ENCODE data around the gene SLC25A29.

SLC25A29 gene

DNA sequence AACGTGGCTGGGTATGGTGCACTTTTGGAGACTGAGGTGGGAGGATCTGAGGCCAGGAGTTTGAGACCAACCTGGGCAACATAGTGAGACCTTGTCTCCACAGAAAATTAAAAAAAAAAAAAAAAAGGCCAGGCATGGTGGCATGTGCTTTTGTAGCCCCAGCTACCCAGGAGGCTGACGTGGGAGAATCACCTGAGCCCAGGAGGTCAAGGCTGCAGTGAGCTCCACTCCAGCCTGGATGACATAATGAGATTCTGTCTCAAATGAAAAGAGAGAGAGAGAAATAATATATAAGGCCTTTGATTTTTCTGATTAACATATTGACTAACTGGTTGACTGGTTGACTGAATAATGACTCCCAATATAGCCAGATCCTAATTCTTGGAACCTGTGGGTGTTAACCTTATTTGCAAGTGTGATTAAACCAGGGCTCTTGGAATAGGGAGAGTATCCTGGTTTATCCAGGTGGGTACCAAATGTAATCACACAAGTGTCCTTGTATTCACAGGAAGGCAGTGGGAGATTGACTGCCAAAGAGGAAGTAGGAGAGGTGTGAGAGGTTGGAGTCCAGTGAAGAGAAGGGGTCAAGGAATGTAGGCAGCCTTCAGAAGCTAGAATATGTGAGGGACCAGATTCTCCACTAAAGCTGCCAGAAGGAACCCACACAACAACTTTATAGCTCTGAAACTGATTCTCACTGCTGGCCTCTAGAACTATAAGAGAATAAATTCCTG lies 55.3 kb downstream of the SLC25A29 start:
- Histone ChIP-seq H3K4me1 (ENCODE audit: control insufficient read depth, insufficient read depth, low read length) (peaks cover 21% of the 10 kb centered on the region), H3K27ac (ENCODE audit: extremely low read depth, low read depth, low read length) (no peak overlapping the region), H3K36me3 (ENCODE audit: control insufficient read depth in 2 of 2, insufficient read depth in 1 of 2, low read length in 2 of 2) (peaks cover 0 to 5% of the 10 kb centered on the region in 2 experiments; a peak in 2 of 3 replicates), H3K9me3 (ENCODE audit: control insufficient read depth, insufficient read depth, low read depth, low read length) (no peaks in the 10 kb centered on the region), H3K4me3 (ENCODE audit: low read depth, low read length) (no peak overlapping the region)
- ChIA-PET POLR2A (interaction anchor here (1.1 kb wide), 1 partner anchor 9 kb away, joined by 6 read pairs; no protein-coding TSS in a partner anchor), CTCF (interaction anchor here (0.9 kb wide), 1 partner anchor 36 kb away, joined by 3 read pairs; no protein-coding TSS in a partner anchor)
- TF ChIP-seq ZIC2 (tag by site-specific recombination; IDR thresholded peaks at IDR 0.05) (no peak), GLIS1 (tag by site-specific recombination; IDR thresholded peaks at IDR 0.05) (peak; percentile 64)

DNA sequence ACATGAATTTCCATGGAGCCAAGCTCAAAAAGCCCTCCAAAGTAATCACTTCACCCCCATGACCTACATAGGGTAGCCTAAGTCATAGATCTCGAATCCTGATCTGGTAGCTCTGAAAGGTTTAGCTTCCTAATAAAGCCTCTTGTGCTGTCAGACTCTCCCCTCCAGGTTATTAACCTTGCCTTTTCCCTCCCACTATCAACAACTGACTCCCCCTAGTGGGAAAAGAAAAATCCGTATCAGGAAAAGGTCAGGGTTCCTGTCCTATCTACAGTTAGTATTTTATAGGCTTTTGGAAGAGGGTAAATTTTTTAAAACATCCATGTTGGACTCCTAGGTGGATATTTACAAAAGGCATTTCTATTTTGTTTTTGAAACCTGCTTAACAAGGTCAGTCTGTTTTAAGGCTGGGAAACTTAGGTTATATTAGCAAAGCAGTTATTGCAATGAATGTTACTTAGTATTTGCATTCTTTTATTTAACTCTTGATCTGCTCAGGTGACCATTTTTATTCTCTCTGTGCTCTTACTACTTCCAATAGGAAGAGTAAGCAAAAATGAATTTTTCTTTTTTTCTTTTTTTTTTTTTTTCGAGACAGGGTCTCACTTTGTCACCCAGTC lies 59.3 kb downstream of the SLC25A29 start:
- Histone ChIP-seq H3K27ac (ENCODE audit: extremely low read depth, low read depth, low read length) (no peak overlapping the region), H3K4me1 (ENCODE audit: control insufficient read depth, insufficient read depth, low read length) (peaks cover 26% of the 10 kb centered on the region), H3K4me3 (ENCODE audit: low read depth, low read length) (no peak overlapping the region), H3K9me3 (ENCODE audit: control insufficient read depth, insufficient read depth, low read depth, low read length) (no peaks in the 10 kb centered on the region), H3K36me3 (ENCODE audit: control insufficient read depth in 2 of 2, insufficient read depth in 1 of 2, low read length in 2 of 2) (peaks cover 4 to 12% of the 10 kb centered on the region in 2 experiments; a peak in 2 of 3 replicates)
- POLR2A ChIA-PET: interaction anchor here (0.6 to 1.4 kb wide), 2 partner anchors 18 to 32 kb away, joined by 3 to 6 read pairs; no protein-coding TSS in a partner anchor
- CTCF ChIA-PET: interaction anchor here (0.6 to 2.7 kb wide), 16 partner anchors 9 to 136 kb away, joined by 3 to 11 read pairs (median 4); no protein-coding TSS in a partner anchor
- TF ChIP-seq ZBTB17 (tag by site-specific recombination; IDR thresholded peaks at IDR 0.05): peak; percentile 50
- peak; percentile 93 for TF ChIP-seq IKZF3 (tag by site-specific recombination; IDR thresholded peaks at IDR 0.05)
- TF ChIP-seq, protein P1, sequence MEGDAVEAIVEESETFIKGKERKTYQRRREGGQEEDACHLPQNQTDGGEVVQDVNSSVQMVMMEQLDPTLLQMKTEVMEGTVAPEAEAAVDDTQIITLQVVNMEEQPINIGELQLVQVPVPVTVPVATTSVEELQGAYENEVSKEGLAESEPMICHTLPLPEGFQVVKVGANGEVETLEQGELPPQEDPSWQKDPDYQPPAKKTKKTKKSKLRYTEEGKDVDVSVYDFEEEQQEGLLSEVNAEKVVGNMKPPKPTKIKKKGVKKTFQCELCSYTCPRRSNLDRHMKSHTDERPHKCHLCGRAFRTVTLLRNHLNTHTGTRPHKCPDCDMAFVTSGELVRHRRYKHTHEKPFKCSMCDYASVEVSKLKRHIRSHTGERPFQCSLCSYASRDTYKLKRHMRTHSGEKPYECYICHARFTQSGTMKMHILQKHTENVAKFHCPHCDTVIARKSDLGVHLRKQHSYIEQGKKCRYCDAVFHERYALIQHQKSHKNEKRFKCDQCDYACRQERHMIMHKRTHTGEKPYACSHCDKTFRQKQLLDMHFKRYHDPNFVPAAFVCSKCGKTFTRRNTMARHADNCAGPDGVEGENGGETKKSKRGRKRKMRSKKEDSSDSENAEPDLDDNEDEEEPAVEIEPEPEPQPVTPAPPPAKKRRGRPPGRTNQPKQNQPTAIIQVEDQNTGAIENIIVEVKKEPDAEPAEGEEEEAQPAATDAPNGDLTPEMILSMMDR (tag by site-specific recombination; IDR thresholded peaks at IDR 0.05): peak; percentile 57
- TF ChIP-seq ZSCAN16 (tag by site-specific recombination; IDR thresholded peaks at IDR 0.05): no peak
- TF ChIP-seq ZNF600 (tag by site-specific recombination; IDR thresholded peaks at IDR 0.05): peak; percentile 66
- peak; percentile 88 for TF ChIP-seq OSR2 (tag by site-specific recombination; IDR thresholded peaks at IDR 0.05)
- TF ChIP-seq, protein P2, sequence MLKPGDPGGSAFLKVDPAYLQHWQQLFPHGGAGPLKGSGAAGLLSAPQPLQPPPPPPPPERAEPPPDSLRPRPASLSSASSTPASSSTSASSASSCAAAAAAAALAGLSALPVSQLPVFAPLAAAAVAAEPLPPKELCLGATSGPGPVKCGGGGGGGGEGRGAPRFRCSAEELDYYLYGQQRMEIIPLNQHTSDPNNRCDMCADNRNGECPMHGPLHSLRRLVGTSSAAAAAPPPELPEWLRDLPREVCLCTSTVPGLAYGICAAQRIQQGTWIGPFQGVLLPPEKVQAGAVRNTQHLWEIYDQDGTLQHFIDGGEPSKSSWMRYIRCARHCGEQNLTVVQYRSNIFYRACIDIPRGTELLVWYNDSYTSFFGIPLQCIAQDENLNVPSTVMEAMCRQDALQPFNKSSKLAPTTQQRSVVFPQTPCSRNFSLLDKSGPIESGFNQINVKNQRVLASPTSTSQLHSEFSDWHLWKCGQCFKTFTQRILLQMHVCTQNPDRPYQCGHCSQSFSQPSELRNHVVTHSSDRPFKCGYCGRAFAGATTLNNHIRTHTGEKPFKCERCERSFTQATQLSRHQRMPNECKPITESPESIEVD (tag by site-specific recombination; IDR thresholded peaks at IDR 0.05): no peak
- TF ChIP-seq ZNF654 (tag by site-specific recombination; IDR thresholded peaks at IDR 0.05; ENCODE audit: low read depth): peak; percentile 37; the same call in 1 of the 2 replicates
- 0 out of 2 replicates have a peak, but pooled peaks have one; percentile 6 for TF ChIP-seq ZEB2 (tag by site-specific recombination; IDR thresholded peaks at IDR 0.05)
- TF ChIP-seq ZNF561 (tag by site-specific recombination; IDR thresholded peaks at IDR 0.05; ENCODE audit: borderline replicate concordance): 0 out of 2 replicates have a peak, but pooled peaks have one; percentile 33
- TF ChIP-seq, protein P3, sequence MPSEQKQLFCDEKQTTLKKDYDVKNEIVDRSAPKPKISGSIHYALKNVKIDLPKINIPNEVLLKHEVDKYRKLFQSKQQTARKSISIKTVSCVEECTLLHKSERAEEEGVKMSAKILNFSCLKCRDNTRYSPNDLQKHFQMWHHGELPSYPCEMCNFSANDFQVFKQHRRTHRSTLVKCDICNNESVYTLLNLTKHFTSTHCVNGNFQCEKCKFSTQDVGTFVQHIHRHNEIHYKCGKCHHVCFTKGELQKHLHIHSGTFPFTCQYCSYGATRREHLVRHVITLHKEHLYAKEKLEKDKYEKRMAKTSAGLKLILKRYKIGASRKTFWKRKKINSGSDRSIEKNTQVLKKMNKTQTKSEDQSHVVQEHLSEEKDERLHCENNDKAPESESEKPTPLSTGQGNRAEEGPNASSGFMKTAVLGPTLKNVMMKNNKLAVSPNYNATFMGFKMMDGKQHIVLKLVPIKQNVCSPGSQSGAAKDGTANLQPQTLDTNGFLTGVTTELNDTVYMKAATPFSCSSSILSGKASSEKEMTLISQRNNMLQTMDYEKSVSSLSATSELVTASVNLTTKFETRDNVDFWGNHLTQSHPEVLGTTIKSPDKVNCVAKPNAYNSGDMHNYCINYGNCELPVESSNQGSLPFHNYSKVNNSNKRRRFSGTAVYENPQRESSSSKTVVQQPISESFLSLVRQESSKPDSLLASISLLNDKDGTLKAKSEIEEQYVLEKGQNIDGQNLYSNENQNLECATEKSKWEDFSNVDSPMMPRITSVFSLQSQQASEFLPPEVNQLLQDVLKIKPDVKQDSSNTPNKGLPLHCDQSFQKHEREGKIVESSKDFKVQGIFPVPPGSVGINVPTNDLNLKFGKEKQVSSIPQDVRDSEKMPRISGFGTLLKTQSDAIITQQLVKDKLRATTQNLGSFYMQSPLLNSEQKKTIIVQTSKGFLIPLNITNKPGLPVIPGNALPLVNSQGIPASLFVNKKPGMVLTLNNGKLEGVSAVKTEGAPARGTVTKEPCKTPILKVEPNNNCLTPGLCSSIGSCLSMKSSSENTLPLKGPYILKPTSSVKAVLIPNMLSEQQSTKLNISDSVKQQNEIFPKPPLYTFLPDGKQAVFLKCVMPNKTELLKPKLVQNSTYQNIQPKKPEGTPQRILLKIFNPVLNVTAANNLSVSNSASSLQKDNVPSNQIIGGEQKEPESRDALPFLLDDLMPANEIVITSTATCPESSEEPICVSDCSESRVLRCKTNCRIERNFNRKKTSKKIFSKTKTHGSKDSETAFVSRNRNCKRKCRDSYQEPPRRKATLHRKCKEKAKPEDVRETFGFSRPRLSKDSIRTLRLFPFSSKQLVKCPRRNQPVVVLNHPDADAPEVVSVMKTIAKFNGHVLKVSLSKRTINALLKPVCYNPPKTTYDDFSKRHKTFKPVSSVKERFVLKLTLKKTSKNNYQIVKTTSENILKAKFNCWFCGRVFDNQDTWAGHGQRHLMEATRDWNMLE (tag by site-specific recombination; conservative IDR thresholded peaks at IDR 0.05; ENCODE audit: low read depth): 0 out of 2 replicates have a peak, but pooled peaks have one; percentile 29
- no peak for TF ChIP-seq ZNF157 (tag by site-specific recombination; IDR thresholded peaks at IDR 0.05)
- TF ChIP-seq ZNF10 (tag by site-specific recombination; IDR thresholded peaks at IDR 0.05): no peak
- TF ChIP-seq EGR2 (tag by site-specific recombination; IDR thresholded peaks at IDR 0.05; ENCODE audit: low read depth): no peak
- TF ChIP-seq PRDM1 (tag by site-specific recombination; IDR thresholded peaks at IDR 0.05): peak; percentile 33; the same call in 1 of the 2 replicates
- TF ChIP-seq SP7 (tag by site-specific recombination; IDR thresholded peaks at IDR 0.05): peak; percentile 19; the same call in 1 of the 2 replicates
- no peak for TF ChIP-seq ZNF626 (tag by site-specific recombination; IDR thresholded peaks at IDR 0.05)
- no peak for TF ChIP-seq ZNF76 (tag by site-specific recombination; IDR thresholded peaks at IDR 0.05; ENCODE audit: borderline replicate concordance, low read depth)
